MG63 (cell line): Measurements from ENCODE around the gene SDK2. TPM values are rescaled to one million over a fixed set of nuclear protein-coding genes. Genes with fewer than 3 reads are reported as not detected.
"Not testable (repeated sequence)": the region's sequence is repeated elsewhere in the genome, so short reads cannot be mapped to it uniquely, and the experiment has no call there.

Experiments
- DNase-seq: peaks from one replicate; pipeline ENCODE4 v3.0.0-alpha.2; 2020
- H3K27me3 ChIP-seq: fragments of 250-450 bp; sonication (Bioruptor Pico); 2 replicates; pipeline ENCODE4 v1.5.1; 2020; ENCODE audit warnings: mild to moderate bottlenecking, moderate library complexity
- H3K36me3 ChIP-seq: fragments of 250-450 bp; sonication (Bioruptor Pico); 2 replicates; pipeline ENCODE4 v1.5.1; 2020; ENCODE audit warnings: mild to moderate bottlenecking, moderate library complexity
- H3K4me3 ChIP-seq: fragments of 250-450 bp; sonication (Bioruptor Pico); 2 replicates; pipeline ENCODE4 v1.5.1; 2020; ENCODE audit warnings: mild to moderate bottlenecking, moderate library complexity
- H3K9me3 ChIP-seq: fragments of 250-450 bp; sonication (Bioruptor Pico); 2 replicates; pipeline ENCODE4 v1.5.1; 2020; ENCODE audit warnings: mild to moderate bottlenecking, moderate library complexity
- total RNA-seq: library from RNA; depleted of rRNA; stranded (reverse); fragments of >200 nt; shearing (Covaris generic); gene quantifications from 2 replicates; pipeline ENCODE4 v1.2.3, GENCODE V29; 2014; ENCODE audit warnings: low replicate concordance

Gene SDK2
- total RNA-seq, 1 experiment from 2014 or later, result 0.33 TPM

DNA sequence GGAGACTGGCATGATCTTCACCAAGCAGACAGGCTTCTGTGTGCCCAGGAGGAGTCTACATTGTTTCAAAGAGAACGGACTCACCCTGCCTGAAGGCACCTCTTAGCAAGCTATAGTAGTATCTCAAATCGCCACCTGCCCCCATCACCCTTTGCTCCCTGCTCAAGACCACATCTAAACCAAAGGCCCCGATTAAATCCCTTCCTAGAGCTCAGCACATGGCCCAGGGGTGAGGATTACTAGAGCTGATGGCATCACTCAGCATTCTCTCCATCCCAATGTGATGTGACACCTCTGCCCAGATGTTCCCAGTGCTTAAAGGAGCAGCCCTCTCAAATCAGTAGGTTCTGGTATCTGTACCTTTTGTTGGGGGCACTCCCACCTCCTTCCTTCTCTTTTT, 324.5 kb downstream of the SDK2 start:
- H3K9me3 ChIP-seq, result no peaks in the 10 kb centered on the region
- no peak overlapping the region for H3K4me3 ChIP-seq
- no peaks in the 10 kb centered on the region for H3K36me3 ChIP-seq
- no peak for DNase-seq
- H3K27me3 ChIP-seq, result no peaks in the 10 kb centered on the region

GRCh38 chr17:73318836-73319235, 325.4 kb downstream of the SDK2 start:
- H3K27me3 ChIP-seq, result no peaks in the 10 kb centered on the region
- no peaks in the 10 kb centered on the region for H3K36me3 ChIP-seq
- H3K9me3 ChIP-seq, result no peaks in the 10 kb centered on the region
- H3K4me3 ChIP-seq, result no peak overlapping the region
- no peak for DNase-seq

- H3K36me3 ChIP-seq, result no peaks in the 10 kb centered on the region
- no peaks in the 10 kb centered on the region for H3K9me3 ChIP-seq
- no peaks in the 10 kb centered on the region for H3K27me3 ChIP-seq
- DNase-seq, result no peak
- H3K4me3 ChIP-seq, result no peak overlapping the region
These were observed 325.8 kb downstream of the SDK2 start for GRCh38 chr17:73318427-73318813.

GRCh38 chr17:73317513-73318426, 326.5 kb downstream of the SDK2 start:
- no peak for DNase-seq
- H3K27me3 ChIP-seq, result no peaks in the 10 kb centered on the region
- no peaks in the 10 kb centered on the region for H3K9me3 ChIP-seq
- H3K36me3 ChIP-seq, result no peaks in the 10 kb centered on the region
- H3K4me3 ChIP-seq, result no peak overlapping the region

DNA sequence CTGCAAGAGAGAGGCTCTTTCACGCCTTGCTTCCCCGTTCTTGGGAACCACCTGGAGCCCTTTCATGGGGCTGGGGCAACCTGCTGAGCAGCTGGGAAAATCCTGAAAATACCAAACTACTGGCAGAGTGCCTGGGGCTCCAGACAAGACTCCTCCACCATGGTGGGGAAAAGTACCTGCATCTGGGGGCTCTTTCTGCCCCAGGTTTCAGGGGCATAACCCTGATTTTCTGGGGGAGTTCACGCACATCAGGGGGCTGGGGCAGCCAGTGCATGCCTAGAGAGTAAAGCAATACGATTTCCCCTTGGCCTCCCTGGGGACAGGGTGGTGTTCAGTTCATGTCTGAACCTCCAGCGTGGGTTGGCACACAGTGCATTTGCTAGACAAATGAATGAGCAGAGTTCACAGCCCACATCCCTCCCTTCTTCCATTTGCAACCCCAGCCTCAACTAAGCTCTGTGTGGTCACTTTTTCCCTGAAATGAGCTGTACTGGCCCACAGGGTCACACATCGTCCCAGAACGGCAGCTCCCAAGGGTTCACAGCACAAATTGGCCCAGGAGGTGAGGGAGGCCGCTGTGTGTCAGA, 327.2 kb downstream of the SDK2 start:
- no peak overlapping the region for H3K4me3 ChIP-seq
- H3K36me3 ChIP-seq, result no peaks in the 10 kb centered on the region
- H3K9me3 ChIP-seq, result no peaks in the 10 kb centered on the region
- H3K27me3 ChIP-seq, result no peaks in the 10 kb centered on the region
- DNase-seq, result no peak

GRCh38 chr17:73315471-73315870, 328.8 kb downstream of the SDK2 start:
- Histone ChIP-seq H3K36me3 (no peaks in the 10 kb centered on the region), H3K9me3 (no peaks in the 10 kb centered on the region), H3K27me3 (no peaks in the 10 kb centered on the region), H3K4me3 (no peak overlapping the region)
- no peak for DNase-seq

GRCh38 chr17:73313526-73314127, 330.6 kb downstream of the SDK2 start:
- H3K4me3 ChIP-seq, result no peak overlapping the region
- no peak for DNase-seq
- no peaks in the 10 kb centered on the region for H3K27me3 ChIP-seq

GRCh38 chr17:73312887-73313286, 331.4 kb downstream of the SDK2 start:
- not testable (repeated sequence) for H3K9me3 ChIP-seq, H3K27me3 ChIP-seq, DNase-seq, H3K4me3 ChIP-seq
- H3K36me3 ChIP-seq, result peaks cover 20% of the 10 kb centered on the region

More at GRCh38 chr17:73313526-73314127, 330.6 kb downstream of the SDK2 start:
- Histone ChIP-seq H3K9me3 (no peaks in the 10 kb centered on the region), H3K36me3 (peaks cover 12% of the 10 kb centered on the region)

- H3K4me3 ChIP-seq, result peak within 1 kb of the TSS; percentile 91
- DNase-seq, result peak; percentile 98
- no peaks in the 10 kb centered on the region for H3K9me3 ChIP-seq
- H3K36me3 ChIP-seq, result peaks cover 22% of the 10 kb centered on the region
- H3K27me3 ChIP-seq, result no peaks in the 10 kb centered on the region
These were observed 332.2 kb downstream of the SDK2 start, which contains the start of gene CDC42EP4 for GRCh38 chr17:73311781-73312641. TSS of gene CDC42EP4 (minus strand) at chr17:73312001. CDS start at chr17:73286500, 25,501 bp downstream.

- H3K36me3 ChIP-seq, result peaks cover 28% of the 10 kb centered on the region
- DNase-seq, result peak; percentile 68
- H3K4me3 ChIP-seq, result peak overlapping the region; percentile 91
- H3K9me3 ChIP-seq, result no peaks in the 10 kb centered on the region
- H3K27me3 ChIP-seq, result no peaks in the 10 kb centered on the region
These were observed 332.8 kb downstream of the SDK2 start for GRCh38 chr17:73311428-73311780.

GRCh38 chr17:73309727-73310596, 334.3 kb downstream of the SDK2 start:
- Histone ChIP-seq H3K4me3 (peak overlapping the region; percentile 91), H3K36me3 (peaks cover 37% of the 10 kb centered on the region), H3K27me3 (no peaks in the 10 kb centered on the region), H3K9me3 (no peaks in the 10 kb centered on the region)
- DNase-seq, result peak; percentile 23

DNA sequence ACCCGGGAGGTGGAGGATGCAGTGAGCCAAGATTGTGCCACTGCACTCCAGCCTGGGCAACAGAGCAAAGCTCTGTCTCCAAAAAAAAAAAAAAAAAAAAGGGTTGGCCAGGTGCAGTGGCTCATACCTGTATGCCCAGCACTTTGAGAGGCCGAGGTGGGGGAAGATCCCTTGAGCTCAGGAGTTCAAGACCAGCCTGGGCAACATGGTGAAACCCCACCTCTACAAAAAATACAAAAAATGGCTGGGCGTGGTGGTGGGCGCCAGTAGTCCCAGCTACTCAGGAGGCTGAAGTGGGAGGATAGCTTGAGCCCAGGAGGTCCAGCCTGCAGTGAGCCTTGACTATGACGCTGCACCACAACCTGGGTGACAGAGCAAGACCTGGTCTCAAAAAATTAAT, 335.3 kb downstream of the SDK2 start:
- not testable (repeated sequence) for H3K4me3 ChIP-seq, H3K27me3 ChIP-seq, H3K9me3 ChIP-seq, DNase-seq
- peaks cover 37% of the 10 kb centered on the region for H3K36me3 ChIP-seq

DNA sequence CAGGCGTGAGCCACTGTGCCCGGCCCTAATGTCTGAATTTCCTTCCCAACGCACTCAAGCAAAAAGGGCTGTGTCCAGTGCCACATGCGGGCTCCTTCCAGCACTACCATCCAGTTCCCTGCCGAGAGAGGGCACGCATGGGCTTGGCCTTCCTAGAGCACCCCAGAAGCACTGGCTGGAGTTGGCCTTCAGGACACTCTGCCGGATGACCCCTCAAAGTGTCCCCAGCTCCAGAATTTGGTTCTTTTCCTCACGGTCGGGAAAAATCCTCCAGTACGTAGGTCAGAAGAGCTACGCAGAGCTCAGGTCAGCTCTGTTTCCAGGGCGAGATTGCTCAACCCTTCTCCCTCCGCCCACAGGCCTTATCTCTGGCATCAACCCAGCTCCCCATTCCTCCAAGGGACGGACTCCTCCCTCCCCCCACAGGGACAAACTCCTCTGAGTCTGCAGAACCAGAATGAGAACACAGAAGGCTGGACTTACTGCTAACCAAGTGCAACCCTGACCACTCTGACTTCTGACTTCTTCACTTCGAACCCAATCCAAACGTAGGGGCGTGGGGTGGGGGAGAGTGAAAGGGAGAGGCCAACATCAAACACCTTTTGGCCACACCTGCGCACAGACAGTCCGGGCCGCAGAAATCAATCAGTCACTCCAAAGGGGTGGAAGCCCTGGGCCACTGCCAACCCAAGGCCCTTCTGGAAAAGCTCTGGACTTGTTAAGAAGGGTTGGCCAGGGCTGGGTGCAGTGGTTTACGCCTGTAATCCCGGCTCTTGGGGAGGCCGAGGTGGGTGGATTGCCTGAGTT, 336.0 kb downstream of the SDK2 start:
- Histone ChIP-seq H3K9me3 (no peaks in the 10 kb centered on the region), H3K27me3 (no peaks in the 10 kb centered on the region), H3K4me3 (no peak overlapping the region), H3K36me3 (peaks cover 38% of the 10 kb centered on the region)
- DNase-seq, result peak; percentile 32

GRCh38 chr17:73307130-73307529, 337.1 kb downstream of the SDK2 start:
- DNase-seq, result peak; percentile 55
- peaks cover 41% of the 10 kb centered on the region for H3K36me3 ChIP-seq
- no peaks in the 10 kb centered on the region for H3K27me3 ChIP-seq
- H3K4me3 ChIP-seq, result no peak overlapping the region
- no peaks in the 10 kb centered on the region for H3K9me3 ChIP-seq
